Measurements from ENCODE around the gene GSK3B.

- TF ChIP-seq CTCF (IDR thresholded peaks at IDR 0.05; ENCODE audit: low read length): no peak
- no peak for TF ChIP-seq EZH2phosphoT487 (IDR thresholded peaks at IDR 0.05; ENCODE audit: low read length)
Observed at GRCh38 chr3:120066634-120067033, 27.6 kb downstream of the GSK3B start.
